OCI-LY1 (cell line): Measurements from ENCODE around the gene SLC22A4.

ENCODE experiments used
- H2AFZ ChIP-seq: fragments of 200-600 bp; sonication (generic), shearing (Covaris generic); 2 replicates; pipeline ENCODE4 v1.6.0; 2014; ENCODE audit warnings: antibody characterized with exemption, mild to moderate bottlenecking, low read length
- H3F3A ChIP-seq: fragments of 200-600 bp; sonication (generic), shearing (Covaris generic); 2 replicates; pipeline ENCODE4 v1.6.0; 2014; ENCODE audit warnings: mild to moderate bottlenecking, antibody characterized with exemption, low read length, moderate library complexity; ENCODE audit not compliant: insufficient read depth
- H3K27ac ChIP-seq: fragments of 200-600 bp; sonication (generic); 2 replicates; pipeline ENCODE4 v1.5.1; 2014; ENCODE audit warnings: low read length, mixed run types, mild to moderate bottlenecking, low read depth; ENCODE audit not compliant: poor library complexity, severe bottlenecking
- H3K27me3 ChIP-seq: fragments of 200-600 bp; sonication (generic); 2 replicates; pipeline ENCODE4 v1.6.0; 2014; ENCODE audit warnings: antibody characterized with exemption, mild to moderate bottlenecking, low read length, moderate library complexity; ENCODE audit not compliant: insufficient read depth
- H3K36me3 ChIP-seq: fragments of 200-600 bp; sonication (generic); 2 replicates; pipeline ENCODE4 v1.6.1; 2014; ENCODE audit warnings: mild to moderate bottlenecking, antibody characterized with exemption, low read length, moderate library complexity, mixed read lengths; ENCODE audit not compliant: insufficient read depth
- H3K4me1 ChIP-seq: fragments of 200-600 bp; sonication (generic); 2 replicates; pipeline ENCODE4 v1.5.1; 2014; ENCODE audit warnings: mild to moderate bottlenecking, low read length, moderate library complexity; ENCODE audit not compliant: insufficient read depth, severe bottlenecking
- H3K4me2 ChIP-seq: fragments of 200-600 bp; sonication (generic), shearing (Covaris generic); 2 replicates; pipeline ENCODE4 v1.6.1; 2014; ENCODE audit warnings: low read length
- H3K4me3 ChIP-seq: fragments of 200-600 bp; sonication (generic); 2 replicates; pipeline ENCODE4 v1.5.1; 2014; ENCODE audit warnings: low read length, low read depth, mild to moderate bottlenecking, mixed read lengths; ENCODE audit not compliant: poor library complexity, severe bottlenecking
- H3K79me2 ChIP-seq: fragments of 200-600 bp; shearing (Covaris generic); 2 replicates; pipeline ENCODE4 v1.6.1; 2016; ENCODE audit warnings: mixed run types, low read length, mixed read lengths; ENCODE audit not compliant: insufficient read depth
- H3K9ac ChIP-seq: fragments of 200-600 bp; sonication (generic), shearing (Covaris generic); 2 replicates; pipeline ENCODE4 v1.6.1; 2014; ENCODE audit warnings: mild to moderate bottlenecking, low read length, mixed read lengths
- H3K9me2 ChIP-seq: fragments of 200-600 bp; sonication (generic), shearing (Covaris generic); 2 replicates; pipeline ENCODE4 v1.6.1; 2014; ENCODE audit warnings: low read depth, mild to moderate bottlenecking, low read length, mixed read lengths
- H3K9me3 ChIP-seq: fragments of 200-600 bp; shearing (Covaris generic); 2 replicates; pipeline ENCODE4 v1.6.1; 2014; ENCODE audit warnings: low read length, mixed read lengths
- H4K20me1 ChIP-seq: fragments of 200-600 bp; sonication (generic), shearing (Covaris generic); 2 replicates; pipeline ENCODE4 v1.6.0; 2016; ENCODE audit warnings: mild to moderate bottlenecking, low read length; ENCODE audit not compliant: insufficient read depth
- EZH2 ChIP-seq: fragments of 200-600 bp; sonication (generic), shearing (Covaris generic); IDR thresholded peaks from 2 replicates; pipeline ENCODE4 v1.8.0; 2017; ENCODE audit warnings: borderline replicate concordance, mixed run types, mild to moderate bottlenecking, antibody characterized with exemption, low read length, moderate library complexity, mixed read lengths
- TF ChIP-seq, protein P1 (sequence below): fragments of 200-600 bp; sonication (generic), shearing (Covaris generic); IDR thresholded peaks from 2 replicates; pipeline ENCODE4 v1.5.1; 2017; ENCODE audit warnings: mild to moderate bottlenecking, antibody characterized with exemption, low read length, moderate library complexity, mixed read lengths

Gene SLC22A4

DNA sequence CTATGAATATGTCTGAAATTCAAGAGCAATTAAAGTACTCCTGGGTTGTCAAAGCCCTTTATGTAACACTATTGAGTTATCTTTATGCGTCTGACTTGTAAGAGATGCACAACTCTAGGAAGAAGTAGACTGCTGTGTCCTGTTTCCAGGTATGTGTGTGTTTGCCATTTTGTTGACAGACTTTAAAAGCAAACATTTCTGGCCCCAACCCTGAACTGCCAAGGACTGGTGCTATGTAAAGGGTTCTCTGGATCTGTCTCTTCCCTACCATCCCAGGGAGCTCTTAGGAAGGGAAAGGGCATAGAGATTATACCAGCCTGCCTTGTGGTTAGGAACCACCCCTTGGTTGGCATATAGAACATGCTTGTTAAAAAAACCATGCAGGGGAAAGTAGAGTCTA, 87.4 kb downstream of the SLC22A4 start:
- no peak overlapping the region for H2AFZ ChIP-seq
- H3K4me1 ChIP-seq, result no peaks in the 10 kb centered on the region
- no peaks in the 10 kb centered on the region for H3K27me3 ChIP-seq
- H3K9me3 ChIP-seq, result no peaks in the 10 kb centered on the region
- H3K4me2 ChIP-seq, result no peak overlapping the region
- H3K36me3 ChIP-seq, result no peaks in the 10 kb centered on the region
- no peak overlapping the region for H3K4me3 ChIP-seq
- no peak for TF ChIP-seq EZH2
- TF ChIP-seq, protein P1, sequence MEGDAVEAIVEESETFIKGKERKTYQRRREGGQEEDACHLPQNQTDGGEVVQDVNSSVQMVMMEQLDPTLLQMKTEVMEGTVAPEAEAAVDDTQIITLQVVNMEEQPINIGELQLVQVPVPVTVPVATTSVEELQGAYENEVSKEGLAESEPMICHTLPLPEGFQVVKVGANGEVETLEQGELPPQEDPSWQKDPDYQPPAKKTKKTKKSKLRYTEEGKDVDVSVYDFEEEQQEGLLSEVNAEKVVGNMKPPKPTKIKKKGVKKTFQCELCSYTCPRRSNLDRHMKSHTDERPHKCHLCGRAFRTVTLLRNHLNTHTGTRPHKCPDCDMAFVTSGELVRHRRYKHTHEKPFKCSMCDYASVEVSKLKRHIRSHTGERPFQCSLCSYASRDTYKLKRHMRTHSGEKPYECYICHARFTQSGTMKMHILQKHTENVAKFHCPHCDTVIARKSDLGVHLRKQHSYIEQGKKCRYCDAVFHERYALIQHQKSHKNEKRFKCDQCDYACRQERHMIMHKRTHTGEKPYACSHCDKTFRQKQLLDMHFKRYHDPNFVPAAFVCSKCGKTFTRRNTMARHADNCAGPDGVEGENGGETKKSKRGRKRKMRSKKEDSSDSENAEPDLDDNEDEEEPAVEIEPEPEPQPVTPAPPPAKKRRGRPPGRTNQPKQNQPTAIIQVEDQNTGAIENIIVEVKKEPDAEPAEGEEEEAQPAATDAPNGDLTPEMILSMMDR, result no peak
- no peak overlapping the region for H3K9ac ChIP-seq
- no peak overlapping the region for H3K27ac ChIP-seq
- H3F3A ChIP-seq, result no peaks in the 10 kb centered on the region
- H4K20me1 ChIP-seq, result no peaks in the 10 kb centered on the region
- H3K9me2 ChIP-seq, result no peaks in the 10 kb centered on the region
- H3K79me2 ChIP-seq, result no peaks in the 10 kb centered on the region

DNA sequence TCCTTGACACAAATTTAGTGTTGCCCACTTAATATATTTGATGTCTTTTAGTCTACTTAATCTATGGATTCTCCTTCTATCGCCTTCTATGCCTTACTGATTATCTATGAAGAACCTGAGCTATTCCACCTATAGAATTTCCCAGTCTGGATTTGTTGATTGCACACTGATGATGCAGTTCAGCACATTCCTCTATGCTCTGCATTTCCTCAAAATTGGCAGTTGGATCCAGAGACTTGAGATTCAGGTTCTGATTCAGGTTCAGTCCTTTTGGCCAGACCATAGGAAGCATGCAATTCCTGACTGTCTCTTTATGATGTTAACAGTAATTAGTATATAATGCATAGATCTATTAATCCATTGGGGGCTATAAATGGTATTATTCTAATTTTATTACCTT, 89.1 kb downstream of the SLC22A4 start:
- H3K79me2 ChIP-seq, result no peaks in the 10 kb centered on the region
- no peaks in the 10 kb centered on the region for H3K36me3 ChIP-seq
- TF ChIP-seq, protein P1, result no peak
- TF ChIP-seq EZH2, result no peak
- H3K4me2 ChIP-seq, result no peak overlapping the region
- no peak overlapping the region for H3K27ac ChIP-seq
- H3F3A ChIP-seq, result no peaks in the 10 kb centered on the region
- no peak overlapping the region for H3K9ac ChIP-seq
- H3K27me3 ChIP-seq, result no peaks in the 10 kb centered on the region
- no peak overlapping the region for H3K4me3 ChIP-seq
- no peaks in the 10 kb centered on the region for H3K9me2 ChIP-seq
- no peaks in the 10 kb centered on the region for H3K9me3 ChIP-seq
- no peaks in the 10 kb centered on the region for H3K4me1 ChIP-seq
- no peaks in the 10 kb centered on the region for H4K20me1 ChIP-seq
- H2AFZ ChIP-seq, result no peak overlapping the region

DNA sequence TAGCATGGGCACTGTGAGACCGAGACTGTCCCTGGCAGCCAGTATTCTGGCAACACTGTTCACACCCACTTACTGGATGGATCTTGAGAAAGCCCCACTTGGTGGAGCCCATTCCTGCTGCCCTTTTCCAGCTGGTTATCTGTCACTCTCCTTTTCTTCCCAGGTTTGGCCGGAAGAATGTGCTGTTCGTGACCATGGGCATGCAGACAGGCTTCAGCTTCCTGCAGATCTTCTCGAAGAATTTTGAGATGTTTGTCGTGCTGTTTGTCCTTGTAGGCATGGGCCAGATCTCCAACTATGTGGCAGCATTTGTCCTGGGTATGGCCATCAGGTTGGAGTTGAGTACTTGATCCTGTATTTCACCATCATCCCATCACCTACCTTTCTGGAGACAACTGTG, 89.8 kb downstream of the SLC22A4 start:
- Histone ChIP-seq H3K27ac (no peak overlapping the region), H3K36me3 (no peaks in the 10 kb centered on the region), H3K4me3 (no peak overlapping the region), H3F3A (no peaks in the 10 kb centered on the region), H3K9me3 (no peaks in the 10 kb centered on the region), H3K4me2 (no peak overlapping the region), H3K4me1 (no peaks in the 10 kb centered on the region), H2AFZ (no peak overlapping the region), H3K9me2 (no peaks in the 10 kb centered on the region), H3K9ac (no peak overlapping the region), H4K20me1 (no peaks in the 10 kb centered on the region), H3K79me2 (no peaks in the 10 kb centered on the region), H3K27me3 (no peaks in the 10 kb centered on the region)
- TF ChIP-seq, protein P1, result no peak
- no peak for TF ChIP-seq EZH2
